ENCODE results near the gene MUC6. TPM values are rescaled to one million over a fixed set of nuclear protein-coding genes. Genes with fewer than 3 reads are reported as not detected.

MUC6 gene
- total RNA-seq, 1 donor from 2014 or later: not detected

- intact Hi-C loops (cut with micrococcal nuclease): no loop called here
- CTCF ChIA-PET: no interaction called here
- TF ChIP-seq CTCF (IDR thresholded peaks at IDR 0.05): no peak
Observed at GRCh38 chr11:1077033-1077416, 40.5 kb upstream of the MUC6 start.

GRCh38 chr11:1076061-1076665 lies 39.6 kb upstream of the MUC6 start:
- Mint-ChIP-seq H3K9me3 (no peaks in the 10 kb centered on the region), H3K4me1 (no peaks in the 10 kb centered on the region), H3K27ac (no peak overlapping the region), H3K4me3 (no peak overlapping the region), H3K27me3 (no peaks in the 10 kb centered on the region), H3K36me3 (ENCODE audit: low read depth) (no peaks in the 10 kb centered on the region)
- intact Hi-C loops (cut with micrococcal nuclease): no loop called here
- TF ChIP-seq CTCF (IDR thresholded peaks at IDR 0.05): no peak
- DNase-seq (no peak), ATAC-seq (ENCODE audit: low read depth) (no peak)
- ChIA-PET POLR2A (no interaction called here), CTCF (no interaction called here)

More at GRCh38 chr11:1077033-1077416, 40.5 kb upstream of the MUC6 start:
- no peak overlapping the region for H3K27ac Mint-ChIP-seq
- no peak overlapping the region for H3K4me3 Mint-ChIP-seq
- DNase-seq (no peak), ATAC-seq (ENCODE audit: low read depth) (no peak)
- no peaks in the 10 kb centered on the region for H3K36me3 Mint-ChIP-seq (ENCODE audit: low read depth)
- H3K9me3 Mint-ChIP-seq: no peaks in the 10 kb centered on the region
- no peaks in the 10 kb centered on the region for H3K4me1 Mint-ChIP-seq
- no peaks in the 10 kb centered on the region for H3K27me3 Mint-ChIP-seq
- POLR2A ChIA-PET: no interaction called here

GRCh38 chr11:1075341-1075911 lies 38.9 kb upstream of the MUC6 start:
- H3K9me3 Mint-ChIP-seq: no peaks in the 10 kb centered on the region
- no peak for TF ChIP-seq CTCF (IDR thresholded peaks at IDR 0.05)
- ChIA-PET CTCF (no interaction called here), POLR2A (no interaction called here)
- no peak overlapping the region for H3K4me3 Mint-ChIP-seq
- DNase-seq: no peak
- no peak overlapping the region for H3K27ac Mint-ChIP-seq
- H3K27me3 Mint-ChIP-seq: no peaks in the 10 kb centered on the region
- no peak for ATAC-seq (ENCODE audit: low read depth)
- no peaks in the 10 kb centered on the region for H3K36me3 Mint-ChIP-seq (ENCODE audit: low read depth)
- H3K4me1 Mint-ChIP-seq: no peaks in the 10 kb centered on the region
- intact Hi-C loops (cut with micrococcal nuclease): no loop called here

GRCh38 chr11:1074244-1075221 lies 38.0 kb upstream of the MUC6 start, which contains the start of gene MUC2:
Gene MUC2 (plus strand): TSS chr11:1074874.
- no peak within 1 kb of the TSS for H3K4me3 Mint-ChIP-seq
- no peaks in the 10 kb centered on the region for H3K27me3 Mint-ChIP-seq
- no peak within 1 kb of the TSS for H3K27ac Mint-ChIP-seq
- CTCF ChIA-PET: no interaction called here
- DNase-seq (no peak), ATAC-seq (ENCODE audit: low read depth) (no peak)
- intact Hi-C loops (cut with micrococcal nuclease): no loop called here
- no peak for TF ChIP-seq CTCF (IDR thresholded peaks at IDR 0.05)
- H3K36me3 Mint-ChIP-seq (ENCODE audit: low read depth): no peaks in the 10 kb centered on the region
- no peaks in the 10 kb centered on the region for H3K9me3 Mint-ChIP-seq
- H3K4me1 Mint-ChIP-seq: no peaks in the 10 kb centered on the region
- POLR2A ChIA-PET: no interaction called here

- intact Hi-C loops (cut with micrococcal nuclease): no loop called here
- Mint-ChIP-seq H3K27me3 (no peaks in the 10 kb centered on the region), H3K36me3 (ENCODE audit: low read depth) (no peaks in the 10 kb centered on the region), H3K4me1 (no peaks in the 10 kb centered on the region), H3K27ac (no peak overlapping the region), H3K4me3 (no peak overlapping the region), H3K9me3 (no peaks in the 10 kb centered on the region)
- ATAC-seq (ENCODE audit: low read depth) (no peak), DNase-seq (no peak)
- POLR2A ChIA-PET: no interaction called here
- CTCF ChIA-PET: no interaction called here
- TF ChIP-seq CTCF (IDR thresholded peaks at IDR 0.05): no peak
Observed at GRCh38 chr11:1073851-1074243, 37.3 kb upstream of the MUC6 start.

Measured in activated B cell treated with CpG ODN at 0.5 μM for 24 hours (primary cell).